AG10803 (cell line): Measurements from ENCODE around the gene METTL9.
"Not testable (repeated sequence)": the region's sequence is repeated elsewhere in the genome, so short reads cannot be mapped to it uniquely, and the experiment has no call there.

ENCODE experiments used
- DNase-seq: peaks from one replicate; pipeline ENCODE4 v3.0.0; 2010; ENCODE audit warnings: low read depth
- H3K4me3 ChIP-seq: 2 replicates; pipeline ENCODE4 v1.5.1; 2011; ENCODE audit warnings: mild to moderate bottlenecking, low read length, control low read depth
- CTCF ChIP-seq: conservative IDR thresholded peaks from 2 replicates; pipeline ENCODE4 v1.5.1; 2011; ENCODE audit warnings: mild to moderate bottlenecking, low read length, control low read depth, inconsistent platforms

Gene METTL9

GRCh38 chr16:21600031-21600773, 825 bp downstream of the METTL9 start:
- H3K4me3 ChIP-seq, result peak overlapping the region; percentile 62
- TF ChIP-seq CTCF, result no peak
- DNase-seq, result no peak

DNA sequence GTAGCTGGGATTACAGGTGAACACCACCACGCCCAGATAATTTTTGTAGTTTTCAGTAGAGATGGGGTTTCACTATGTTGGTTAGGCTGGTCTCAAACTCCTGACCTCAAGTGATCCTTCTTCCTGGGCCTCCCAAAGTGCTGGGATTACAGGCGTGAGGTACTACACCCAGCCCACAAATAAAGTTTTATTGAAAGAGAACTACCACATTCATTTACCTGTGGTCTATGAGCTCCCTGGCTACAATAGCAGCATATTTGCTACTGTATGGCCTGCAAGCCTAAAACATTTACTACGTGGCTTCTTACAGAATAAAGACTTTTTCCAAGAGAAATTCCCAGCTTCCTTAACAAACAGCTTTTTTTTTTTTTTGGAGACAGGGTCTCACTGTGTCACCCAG, 3.4 kb downstream of the METTL9 start:
- TF ChIP-seq CTCF, result no peak
- DNase-seq, result no peak
- no peak overlapping the region for H3K4me3 ChIP-seq

- TF ChIP-seq CTCF, result no peak
- no peak overlapping the region for H3K4me3 ChIP-seq
- DNase-seq, result peak; percentile 44
Observed at GRCh38 chr16:21603928-21604327, 4.6 kb downstream of the METTL9 start.

DNA sequence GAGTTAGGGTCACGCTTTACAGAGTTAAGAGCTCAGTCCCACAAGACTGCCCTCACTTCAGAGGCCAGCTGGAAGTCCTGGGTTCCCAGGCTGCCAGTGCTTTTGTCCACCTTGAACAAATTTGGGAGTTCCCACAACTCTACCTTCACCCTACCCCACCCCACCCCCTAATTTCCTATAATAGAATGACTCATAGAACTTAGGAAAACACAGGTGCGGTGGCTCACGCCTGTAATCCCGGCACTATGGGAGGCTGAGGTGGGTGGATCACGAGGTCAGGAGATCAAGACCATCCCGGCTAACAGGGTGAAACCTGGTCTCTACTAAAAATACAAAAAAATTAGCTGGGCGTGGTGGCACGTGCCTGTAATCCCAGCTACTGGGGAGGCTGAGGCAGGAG, 6.5 kb downstream of the METTL9 start:
- DNase-seq, H3K4me3 ChIP-seq: not testable (repeated sequence)

GRCh38 chr16:21608639-21609328, 9.4 kb downstream of the METTL9 start:
- peak; percentile 78 for DNase-seq
- H3K4me3 ChIP-seq, result no peak overlapping the region
- no peak for TF ChIP-seq CTCF

- TF ChIP-seq CTCF, result no peak
- DNase-seq, result no peak
- no peak overlapping the region for H3K4me3 ChIP-seq
Observed at GRCh38 chr16:21610006-21610544, 10.7 kb downstream of the METTL9 start.

DNA sequence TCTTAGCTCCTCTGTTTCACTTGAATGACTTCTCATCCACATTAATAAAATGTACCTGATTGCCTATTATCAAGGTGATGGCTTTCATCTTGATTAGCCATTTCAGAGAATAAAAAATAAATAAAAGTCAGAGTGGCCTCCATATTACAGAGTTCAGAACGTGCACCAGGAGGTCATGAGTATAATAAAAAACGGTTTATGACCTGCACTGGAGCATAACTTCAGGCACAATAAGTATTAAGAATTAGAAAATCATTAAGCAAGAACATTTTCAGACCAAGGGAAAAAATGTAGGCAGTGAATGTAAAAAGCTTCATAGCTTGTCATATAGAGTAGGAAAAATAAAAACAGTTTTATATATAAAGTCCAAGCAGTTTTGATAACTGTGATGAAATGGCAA, 11.4 kb downstream of the METTL9 start:
- no peak for DNase-seq
- TF ChIP-seq CTCF, result no peak
- H3K4me3 ChIP-seq, result no peak overlapping the region
